GM19238 (cell line): Measurements from ENCODE around the gene DEFB118.
"Not testable (repeated sequence)": the region's sequence is repeated elsewhere in the genome, so short reads cannot be mapped to it uniquely, and the experiment has no call there.

Source experiments
- DNase-seq: peaks from one replicate; pipeline ENCODE4 v3.0.0; 2011; ENCODE audit warnings: low spot score; ENCODE audit not compliant: insufficient read length

Gene DEFB118, protein sequence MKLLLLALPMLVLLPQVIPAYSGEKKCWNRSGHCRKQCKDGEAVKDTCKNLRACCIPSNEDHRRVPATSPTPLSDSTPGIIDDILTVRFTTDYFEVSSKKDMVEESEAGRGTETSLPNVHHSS

DNA sequence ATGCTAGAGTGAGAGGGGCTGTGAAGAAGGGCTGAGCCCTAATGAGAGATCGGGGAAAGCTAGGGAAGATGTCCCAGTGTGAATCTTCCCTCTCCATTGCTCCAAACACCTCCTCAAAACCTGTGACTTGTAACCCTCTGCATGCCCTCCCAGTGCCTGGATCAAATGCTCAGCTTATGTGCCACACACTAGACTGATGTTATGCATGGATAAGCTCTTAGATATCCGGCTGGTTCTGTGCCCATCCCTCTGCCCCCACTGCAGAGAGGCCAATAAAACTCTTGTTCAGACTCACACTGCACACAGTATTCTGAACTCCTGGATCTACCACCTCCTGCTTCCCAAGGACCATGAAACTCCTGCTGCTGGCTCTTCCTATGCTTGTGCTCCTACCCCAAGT lies at the start of gene DEFB118:
Gene DEFB118, plus strand, starts transcription at position 301 of the 400 bp plus-strand sequence. Its CDS starts 50 bp downstream, at position 351.
- DNase-seq: no peak

DNA sequence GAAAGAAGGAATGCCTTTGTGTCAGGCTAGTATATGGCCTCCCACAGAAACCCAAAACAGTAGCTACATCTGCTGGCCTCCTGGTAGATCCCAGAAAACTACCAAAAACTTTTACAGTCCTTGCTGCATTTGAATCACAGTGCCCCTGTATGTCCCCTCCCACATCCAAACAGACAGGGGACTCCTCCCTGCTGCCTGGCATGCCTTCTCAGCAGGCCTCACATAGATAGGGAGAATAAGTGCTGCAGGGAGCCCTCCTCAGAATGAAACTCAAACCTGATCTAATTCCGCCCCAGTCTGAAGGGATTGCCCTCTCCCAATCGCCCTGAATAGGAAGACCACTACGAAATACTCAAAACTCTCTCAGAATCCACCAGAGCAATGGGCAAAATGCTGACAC lies 45.9 kb upstream of the DEFB118 start:
- no peak for DNase-seq

- DNase-seq: no peak
Measured at GRCh38 chr20:31330893-31331292, 37.5 kb upstream of the DEFB118 start.

DNA sequence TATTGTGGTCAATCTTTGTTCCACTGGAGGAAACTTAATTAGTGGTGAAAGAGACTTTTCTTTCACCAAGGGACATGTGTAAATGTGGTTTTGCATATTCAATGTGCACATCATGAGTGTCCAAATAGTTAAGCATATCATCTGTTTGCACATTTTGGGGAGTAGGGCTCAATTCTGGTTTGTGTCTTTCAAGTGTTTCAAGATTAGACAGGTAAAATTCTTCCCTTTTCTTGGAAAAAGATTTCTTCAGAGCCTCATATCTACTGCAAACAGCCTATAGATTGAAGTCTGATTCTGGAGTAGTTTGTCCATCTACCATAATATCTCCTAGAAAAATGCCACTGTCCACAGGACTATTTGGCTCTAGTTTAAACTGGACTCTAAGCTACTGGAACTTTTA lies 26.9 kb upstream of the DEFB118 start:
- no peak for DNase-seq

DNA sequence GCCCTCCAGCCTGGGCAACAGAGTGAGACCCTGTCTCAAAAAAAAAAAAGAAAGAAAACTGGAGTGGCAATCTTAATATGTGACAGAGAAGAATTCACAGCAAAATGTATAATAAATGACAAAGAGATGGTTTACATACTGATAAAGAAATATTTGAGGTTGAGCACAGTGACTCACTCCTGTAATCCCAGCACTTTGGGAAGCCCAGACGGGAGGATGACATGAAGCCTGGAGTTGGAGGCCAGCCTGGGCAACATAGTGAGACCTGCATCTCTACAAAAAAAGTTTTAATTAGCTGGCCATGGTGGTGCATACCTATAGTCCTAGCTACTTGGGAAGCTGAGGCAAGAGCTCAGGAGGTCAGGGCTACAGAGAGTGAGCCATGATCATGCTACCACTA lies 12.4 kb upstream of the DEFB118 start:
- no peak for DNase-seq

- DNase-seq: no peak
Measured at GRCh38 chr20:31363295-31363694, 5.1 kb upstream of the DEFB118 start.

DNA sequence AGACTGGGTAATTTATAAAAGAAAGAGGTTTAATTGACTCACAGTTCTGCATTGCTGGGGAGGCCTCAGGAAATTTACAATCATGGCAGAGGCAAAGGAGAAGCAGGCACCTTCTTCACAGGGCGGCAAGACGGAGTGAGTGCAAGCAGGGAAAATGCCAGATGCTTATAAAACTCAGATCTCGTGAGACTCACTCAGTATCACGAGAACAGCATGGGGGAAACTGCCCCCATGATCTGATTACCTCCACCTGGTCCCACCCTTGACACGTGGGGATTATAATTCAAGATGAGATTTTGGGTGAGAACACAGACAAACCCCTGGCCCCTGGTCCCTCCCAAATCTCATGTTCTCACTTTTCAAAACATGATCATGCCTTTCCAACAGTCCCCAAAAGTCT lies 4.1 kb upstream of the DEFB118 start:
- DNase-seq: not testable (repeated sequence)

DNA sequence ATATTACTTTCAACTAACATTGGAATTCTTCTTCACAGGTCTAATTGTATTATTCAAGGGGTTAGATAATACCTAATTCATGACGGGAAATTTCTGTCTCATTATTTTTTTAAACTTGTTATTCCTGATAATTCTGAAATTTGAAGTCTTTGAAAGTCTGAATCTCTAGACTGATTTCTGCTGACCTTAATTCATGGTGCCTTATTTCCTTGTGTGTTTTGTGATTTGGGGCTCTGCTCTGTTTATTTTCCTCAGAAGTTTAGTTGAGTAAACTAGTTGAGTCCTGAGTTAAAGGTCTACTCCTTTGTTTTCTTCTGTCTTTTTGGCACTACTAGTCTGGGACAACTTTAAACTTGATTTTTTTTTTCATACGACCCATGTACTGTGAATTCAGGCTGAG lies 5.9 kb downstream of the DEFB118 start:
- DNase-seq: no peak

GRCh38 chr20:31390490-31390889 lies 22.1 kb downstream of the DEFB118 start, which contains the start of gene DEFB119:
TSS of gene DEFB119 (minus strand) at chr20:31390590. CDS start at chr20:31390483, 107 bp downstream.
- DNase-seq: no peak

- no peak for DNase-seq
Measured at GRCh38 chr20:31392836-31393235, 24.4 kb downstream of the DEFB118 start.

GRCh38 chr20:31394900-31395299 lies 26.5 kb downstream of the DEFB118 start:
- DNase-seq: no peak

- no peak for DNase-seq
Measured at GRCh38 chr20:31403886-31404285, 35.5 kb downstream of the DEFB118 start.

GRCh38 chr20:31406115-31406514 lies 37.7 kb downstream of the DEFB118 start, which contains the start of gene DEFB121:
TSS of gene DEFB121 (minus strand) at chr20:31406215. CDS start at chr20:31406152, 63 bp downstream.
- DNase-seq: no peak

DNA sequence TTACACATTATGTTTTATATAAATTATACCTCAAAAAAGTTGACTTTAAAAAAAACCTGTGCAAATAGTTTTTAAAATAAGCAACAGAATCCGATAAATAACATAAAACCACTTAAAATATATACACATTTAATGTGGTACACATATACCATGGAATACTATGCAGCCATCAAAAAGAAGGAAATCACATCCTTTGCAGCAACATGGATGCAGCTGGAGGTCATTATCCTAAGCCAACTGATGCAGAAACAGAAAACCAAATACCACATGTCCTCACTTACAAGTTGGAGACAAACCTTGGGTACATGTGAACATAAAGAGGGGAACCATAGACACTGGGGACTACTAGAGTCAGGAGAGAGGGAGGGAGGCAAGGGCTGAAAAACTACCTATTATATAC lies 41.6 kb downstream of the DEFB118 start:
- no peak for DNase-seq

DNA sequence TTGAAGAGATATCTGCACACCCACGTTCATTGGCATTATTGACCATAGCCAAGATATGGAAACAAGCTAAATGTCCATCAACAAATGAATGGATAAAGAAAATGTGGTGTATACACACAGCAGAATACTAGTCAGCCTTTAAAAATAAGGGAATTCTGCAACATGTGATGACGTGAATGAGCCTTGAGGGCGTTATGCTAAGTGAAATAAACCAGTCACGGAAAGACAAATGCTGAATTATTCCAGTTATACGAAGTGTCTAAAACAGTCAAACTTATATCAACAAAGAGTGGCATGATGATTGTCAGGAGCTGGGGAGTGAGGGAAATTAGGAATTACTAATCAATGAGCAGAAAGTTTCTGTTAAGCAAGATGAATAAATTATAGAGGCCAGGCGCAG lies 46.0 kb downstream of the DEFB118 start:
- no peak for DNase-seq

DNA sequence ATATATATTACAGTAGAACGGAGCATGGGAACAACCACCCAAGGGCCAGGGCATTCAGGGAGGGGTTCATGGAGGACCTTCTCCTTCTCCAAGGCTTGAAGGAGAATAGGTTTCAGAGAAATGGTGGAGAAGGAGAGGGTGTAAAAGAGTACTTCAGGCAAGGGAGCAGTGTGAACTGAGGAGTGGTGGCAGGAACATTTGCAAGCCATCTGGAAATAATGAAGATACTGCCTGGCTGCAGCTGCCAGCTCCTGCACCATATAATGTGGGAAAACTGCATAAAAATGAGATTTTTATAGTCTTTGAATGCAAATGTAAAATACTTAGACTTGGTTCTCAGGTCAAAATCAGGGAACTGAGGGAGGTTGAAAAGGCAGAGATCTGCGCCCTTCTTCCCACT lies 47.3 kb downstream of the DEFB118 start:
- no peak for DNase-seq

GRCh38 chr20:31418307-31418706 lies 49.9 kb downstream of the DEFB118 start:
- DNase-seq: no peak
